ENCODE results near the gene NPC1L1.
A peak's percentile ranks its signal among the peaks of the same experiment; 100 is the strongest.
"Not testable (repeated sequence)": the region's sequence is repeated elsewhere in the genome, so short reads cannot be mapped to it uniquely, and the experiment has no call there.

Gene NPC1L1

DNA sequence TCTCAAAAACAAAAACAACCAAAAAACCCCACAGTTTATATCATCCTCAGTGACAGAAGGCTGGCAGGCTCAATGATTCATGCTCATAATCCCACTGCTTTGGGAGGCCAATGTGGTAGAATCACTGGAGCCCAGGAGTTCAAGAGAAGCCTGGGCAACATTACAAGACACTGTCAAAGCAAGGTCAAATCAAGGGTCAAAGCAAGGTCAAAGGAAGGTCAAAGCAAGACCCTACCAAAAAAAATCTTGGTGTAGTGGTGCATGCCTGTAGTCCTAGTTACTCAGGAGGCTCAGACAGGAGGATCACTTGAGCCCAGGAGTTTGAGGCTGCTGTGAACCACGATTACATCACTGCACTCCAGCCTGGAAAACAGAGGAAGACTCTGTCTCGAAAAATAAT, 14.2 kb upstream of the NPC1L1 start:
- TF ChIP-seq CTCF (IDR thresholded peaks at IDR 0.05; ENCODE audit: borderline replicate concordance, control extremely low read depth, extremely low read depth, insufficient read depth, missing control alignments) = no peak
- no peak for DNase-seq (ENCODE audit: low spot score)
- in situ Hi-C loops (cut with MboI; ENCODE audit: low sequenced_read_pairs, unreplicated experiment) = no loop called here

DNA sequence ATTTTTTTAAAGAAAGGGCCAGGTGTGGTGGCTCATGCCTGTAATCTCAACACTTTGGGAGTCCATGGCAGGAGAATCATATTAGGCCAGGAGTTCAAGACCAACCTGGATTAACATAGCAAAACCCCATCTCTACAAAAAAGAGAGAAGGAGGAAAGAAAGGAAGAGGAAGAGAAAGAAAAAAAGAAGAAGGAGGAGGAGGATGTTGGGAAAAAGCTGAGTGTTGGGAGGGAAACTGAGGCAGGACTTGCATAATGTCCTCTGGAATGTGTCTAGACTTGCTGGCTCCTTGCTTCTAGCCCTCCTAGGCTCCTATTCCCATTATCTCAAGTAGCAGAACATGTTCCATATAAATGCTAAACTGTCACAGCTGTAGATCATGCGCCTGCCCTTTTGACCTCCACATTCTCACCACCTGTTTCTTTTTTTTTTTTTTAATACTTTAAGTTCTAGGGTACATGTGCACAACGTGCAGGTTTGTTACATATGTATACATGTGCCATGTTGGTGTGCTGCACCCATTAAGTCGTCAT, 11.4 kb upstream of the NPC1L1 start:
- DNase-seq (ENCODE audit: low spot score); in situ Hi-C loops (cut with MboI; ENCODE audit: low sequenced_read_pairs, unreplicated experiment): not testable (repeated sequence)

DNA sequence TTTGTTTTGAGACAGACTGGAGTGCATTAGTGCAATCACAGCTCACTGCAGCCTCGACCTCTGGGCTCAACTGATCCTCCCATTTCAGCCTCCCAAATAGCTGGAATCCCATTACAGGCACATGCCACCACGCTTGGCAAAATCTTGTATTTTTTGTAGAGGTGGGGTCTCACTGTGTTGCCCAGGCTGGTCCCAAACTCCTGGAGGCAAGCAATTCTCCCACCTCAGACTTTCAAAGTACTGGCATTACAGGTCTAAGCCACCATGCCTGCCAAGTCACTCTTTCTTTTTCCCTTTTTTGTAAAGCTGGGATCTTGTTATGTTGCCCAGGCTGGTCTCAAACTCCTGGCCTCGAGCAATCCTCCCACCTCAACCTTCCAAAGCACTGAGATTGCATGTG, 8.3 kb upstream of the NPC1L1 start:
- no peak for DNase-seq (ENCODE audit: low spot score)
- in situ Hi-C loops (cut with MboI; ENCODE audit: low sequenced_read_pairs, unreplicated experiment) = no loop called here
- no peak for TF ChIP-seq CTCF (IDR thresholded peaks at IDR 0.05; ENCODE audit: borderline replicate concordance, control extremely low read depth, extremely low read depth, insufficient read depth, missing control alignments)

GRCh38 chr7:44548893-44549292, 7.8 kb upstream of the NPC1L1 start:
- in situ Hi-C loops (cut with MboI; ENCODE audit: low sequenced_read_pairs, unreplicated experiment) = no loop called here
- TF ChIP-seq CTCF (IDR thresholded peaks at IDR 0.05; ENCODE audit: borderline replicate concordance, control extremely low read depth, extremely low read depth, insufficient read depth, missing control alignments) = no peak
- no peak for DNase-seq (ENCODE audit: low spot score)

DNA sequence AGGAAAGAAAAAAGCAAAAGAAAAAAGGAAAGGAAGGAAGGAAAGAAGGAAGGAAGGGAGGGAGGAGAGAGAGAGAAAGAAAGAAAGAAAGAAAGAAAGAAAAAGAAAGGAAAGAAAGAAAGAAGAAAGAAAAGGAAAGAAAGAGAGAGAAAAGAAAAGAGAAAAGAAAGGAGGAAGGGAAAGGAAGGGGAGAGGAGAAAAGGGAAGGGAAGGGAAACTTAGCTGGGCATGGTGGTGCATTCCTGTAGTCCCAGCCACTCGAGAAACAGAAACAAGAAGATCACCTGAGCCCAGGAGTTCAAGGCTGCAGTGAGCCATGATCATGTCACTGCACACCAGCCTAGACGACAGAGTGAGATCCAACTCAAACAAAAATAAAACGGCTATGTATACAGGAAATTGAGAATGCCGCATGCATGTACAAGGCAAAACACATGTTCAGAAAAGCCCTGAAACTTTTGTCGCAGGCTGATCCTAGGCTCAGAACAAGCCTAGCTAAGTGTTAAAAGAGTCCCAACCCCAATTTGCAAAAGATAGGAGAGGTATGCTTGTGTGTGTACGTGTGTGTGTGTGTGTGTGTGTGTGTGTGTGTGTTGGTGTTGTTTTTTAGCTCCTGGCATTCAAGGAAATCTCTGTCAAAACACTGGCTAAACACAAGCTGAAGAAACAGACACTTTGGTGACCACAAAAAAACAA, 6.6 kb upstream of the NPC1L1 start:
- no peak for DNase-seq (ENCODE audit: low spot score)
- in situ Hi-C loops (cut with MboI; ENCODE audit: low sequenced_read_pairs, unreplicated experiment) = no loop called here
- TF ChIP-seq CTCF (IDR thresholded peaks at IDR 0.05; ENCODE audit: borderline replicate concordance, control extremely low read depth, extremely low read depth, insufficient read depth, missing control alignments) = no peak

- in situ Hi-C loops (cut with MboI; ENCODE audit: low sequenced_read_pairs, unreplicated experiment) = no loop called here
- peak; percentile 28 for DNase-seq (ENCODE audit: low spot score)
- no peak for TF ChIP-seq CTCF (IDR thresholded peaks at IDR 0.05; ENCODE audit: borderline replicate concordance, control extremely low read depth, extremely low read depth, insufficient read depth, missing control alignments)
Observed at GRCh38 chr7:44541876-44542610, 913 bp upstream of the NPC1L1 start.

DNA sequence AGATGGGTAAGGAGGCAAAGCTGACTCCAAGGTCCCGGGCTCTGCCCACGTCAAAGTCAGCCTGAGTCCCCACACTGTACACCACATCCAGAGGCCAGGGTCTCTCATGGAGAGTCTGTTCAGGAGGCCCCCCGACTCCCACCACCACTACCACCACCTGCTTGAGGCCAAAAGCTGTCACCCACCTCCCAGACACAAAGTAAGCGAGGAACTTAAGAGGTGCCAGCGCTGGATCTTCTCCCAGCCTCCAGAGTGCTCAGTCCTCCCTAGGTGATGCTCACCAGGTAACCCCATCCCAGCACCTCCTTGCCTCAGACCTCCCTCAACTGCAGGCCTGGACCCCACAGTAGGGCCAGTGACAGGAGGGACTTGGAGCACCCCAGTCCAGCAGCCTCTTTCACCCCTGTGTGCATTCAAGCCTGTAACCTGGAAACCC, 520 bp downstream of the NPC1L1 start:
- no peak for TF ChIP-seq CTCF (IDR thresholded peaks at IDR 0.05; ENCODE audit: borderline replicate concordance, control extremely low read depth, extremely low read depth, insufficient read depth, missing control alignments)
- no peak for DNase-seq (ENCODE audit: low spot score)
- in situ Hi-C loops (cut with MboI; ENCODE audit: low sequenced_read_pairs, unreplicated experiment) = no loop called here
